Measurements from ENCODE around the gene TPM3. TPM values are rescaled to one million over a fixed set of nuclear protein-coding genes. Genes with fewer than 3 reads are reported as not detected.

Gene TPM3
- total RNA-seq, 1 donor from 2014 or later = 248 TPM

DNA sequence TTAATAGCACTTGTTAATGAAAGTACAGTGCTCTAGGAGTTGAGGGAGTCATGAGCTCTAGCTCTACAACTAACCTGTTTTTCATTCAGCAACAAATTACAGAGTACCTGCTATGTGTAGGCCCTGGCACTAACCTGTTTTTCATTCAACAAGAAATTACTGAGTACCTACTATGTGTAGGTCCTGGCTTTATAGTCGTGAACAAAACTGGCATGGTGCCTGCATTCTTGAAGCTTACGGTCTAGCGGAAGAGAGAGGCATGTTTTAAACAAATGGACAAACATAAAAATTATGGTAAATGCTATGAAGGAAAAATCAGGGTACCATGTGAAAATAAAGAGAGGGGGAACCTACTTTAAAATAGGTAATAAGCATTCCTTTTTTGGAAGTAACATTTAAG, 26.6 kb upstream of the TPM3 start:
- Mint-ChIP-seq H3K36me3 (ENCODE audit: low read depth) (peaks cover 16% of the 10 kb centered on the region), H3K27ac (ENCODE audit: unreplicated experiment) (no peak overlapping the region), H3K9me3 (ENCODE audit: low read depth) (no peaks in the 10 kb centered on the region), H3K4me1 (ENCODE audit: low read depth) (peaks cover 45% of the 10 kb centered on the region), H3K4me3 (ENCODE audit: unreplicated experiment) (peak overlapping the region; percentile 97), H3K27me3 (ENCODE audit: low read depth) (no peaks in the 10 kb centered on the region)
- DNase-seq (ENCODE audit: low spot score) = no peak
- TF ChIP-seq, protein P1, sequence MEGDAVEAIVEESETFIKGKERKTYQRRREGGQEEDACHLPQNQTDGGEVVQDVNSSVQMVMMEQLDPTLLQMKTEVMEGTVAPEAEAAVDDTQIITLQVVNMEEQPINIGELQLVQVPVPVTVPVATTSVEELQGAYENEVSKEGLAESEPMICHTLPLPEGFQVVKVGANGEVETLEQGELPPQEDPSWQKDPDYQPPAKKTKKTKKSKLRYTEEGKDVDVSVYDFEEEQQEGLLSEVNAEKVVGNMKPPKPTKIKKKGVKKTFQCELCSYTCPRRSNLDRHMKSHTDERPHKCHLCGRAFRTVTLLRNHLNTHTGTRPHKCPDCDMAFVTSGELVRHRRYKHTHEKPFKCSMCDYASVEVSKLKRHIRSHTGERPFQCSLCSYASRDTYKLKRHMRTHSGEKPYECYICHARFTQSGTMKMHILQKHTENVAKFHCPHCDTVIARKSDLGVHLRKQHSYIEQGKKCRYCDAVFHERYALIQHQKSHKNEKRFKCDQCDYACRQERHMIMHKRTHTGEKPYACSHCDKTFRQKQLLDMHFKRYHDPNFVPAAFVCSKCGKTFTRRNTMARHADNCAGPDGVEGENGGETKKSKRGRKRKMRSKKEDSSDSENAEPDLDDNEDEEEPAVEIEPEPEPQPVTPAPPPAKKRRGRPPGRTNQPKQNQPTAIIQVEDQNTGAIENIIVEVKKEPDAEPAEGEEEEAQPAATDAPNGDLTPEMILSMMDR (IDR thresholded peaks at IDR 0.05) = no peak

DNA sequence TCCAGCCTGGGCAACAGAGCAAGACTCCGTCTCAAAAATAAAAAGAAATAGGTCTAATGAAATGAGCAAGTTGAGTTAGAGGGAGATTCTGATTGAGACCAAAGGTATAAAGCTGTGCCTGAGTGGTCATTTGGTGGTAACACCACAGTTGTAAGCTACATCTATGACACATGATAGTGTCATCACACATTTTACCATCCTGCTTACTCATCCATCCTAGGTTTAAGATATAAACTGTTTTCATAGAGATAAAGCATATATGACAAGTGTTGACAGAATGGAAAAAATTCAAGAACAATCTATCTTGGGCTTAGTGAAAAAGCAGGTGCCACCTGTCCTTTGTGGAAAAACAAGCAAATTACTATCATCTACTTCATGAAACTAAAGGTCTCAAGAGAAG, 21.4 kb upstream of the TPM3 start:
- TF ChIP-seq, protein P1 (IDR thresholded peaks at IDR 0.05) = no peak
- Mint-ChIP-seq H3K36me3 (ENCODE audit: low read depth) (peaks cover 27% of the 10 kb centered on the region), H3K27me3 (ENCODE audit: low read depth) (no peaks in the 10 kb centered on the region), H3K9me3 (ENCODE audit: low read depth) (no peaks in the 10 kb centered on the region), H3K27ac (ENCODE audit: unreplicated experiment) (no peak overlapping the region), H3K4me1 (ENCODE audit: low read depth) (peaks cover 13% of the 10 kb centered on the region), H3K4me3 (ENCODE audit: unreplicated experiment) (no peak overlapping the region)
- DNase-seq (ENCODE audit: low spot score) = no peak

DNA sequence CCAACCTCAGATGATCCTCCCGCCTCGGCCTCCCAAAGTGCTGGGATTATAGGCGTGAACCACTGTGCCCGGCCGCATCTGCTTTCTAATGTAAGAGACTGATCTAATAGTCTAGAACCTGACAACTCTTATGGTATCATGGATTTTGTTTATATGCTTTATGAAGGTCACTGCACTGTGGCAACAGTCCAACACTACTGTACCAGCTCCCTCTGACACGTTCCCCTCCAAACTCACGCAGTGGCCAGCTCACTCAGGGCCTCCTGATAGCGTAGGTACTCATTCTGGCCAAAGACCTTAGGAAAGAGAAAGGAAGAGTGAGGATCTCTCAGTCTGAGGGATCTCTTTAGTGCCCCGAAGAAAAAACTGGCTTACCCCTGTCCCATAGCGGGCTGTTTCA, 20.2 kb upstream of the TPM3 start:
- DNase-seq (ENCODE audit: low spot score) = no peak
- Mint-ChIP-seq H3K36me3 (ENCODE audit: low read depth) (peaks cover 28% of the 10 kb centered on the region), H3K4me3 (ENCODE audit: unreplicated experiment) (no peak overlapping the region), H3K4me1 (ENCODE audit: low read depth) (peaks cover 3% of the 10 kb centered on the region), H3K27ac (ENCODE audit: unreplicated experiment) (no peak overlapping the region), H3K27me3 (ENCODE audit: low read depth) (no peaks in the 10 kb centered on the region), H3K9me3 (ENCODE audit: low read depth) (no peaks in the 10 kb centered on the region)
- TF ChIP-seq, protein P1 (IDR thresholded peaks at IDR 0.05) = no peak

DNA sequence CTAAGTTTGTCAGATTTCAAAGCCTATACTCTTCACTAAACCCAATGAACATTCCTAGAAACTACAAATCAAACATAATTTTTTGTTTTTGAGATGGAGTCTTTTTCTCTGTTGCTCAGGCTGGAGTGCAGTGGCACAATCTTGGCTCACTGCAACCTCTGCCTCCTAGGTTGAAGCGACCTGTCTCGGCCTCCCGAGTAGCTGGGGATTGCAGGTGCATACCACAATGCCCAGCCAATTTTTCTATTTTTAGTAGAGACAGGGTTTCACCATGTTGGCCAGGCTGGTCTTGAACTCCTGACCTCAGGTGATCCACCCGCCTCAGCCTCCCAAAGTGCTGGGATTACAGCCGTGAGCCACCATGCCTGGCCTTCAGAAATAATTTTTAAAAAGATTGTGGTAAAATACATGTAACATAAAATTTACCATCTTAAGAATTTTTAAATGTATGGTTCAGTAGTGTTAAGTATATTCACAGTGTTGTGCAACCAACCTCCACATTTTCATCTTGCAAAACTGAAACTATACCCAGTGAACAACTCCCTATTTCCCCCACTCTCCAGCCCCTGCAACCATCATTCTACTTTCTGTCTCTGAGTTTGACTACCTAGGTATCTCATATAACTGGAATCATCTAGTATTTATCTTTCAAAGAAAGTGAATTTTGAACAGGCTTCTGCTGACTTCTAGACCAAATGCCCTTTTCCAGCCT, 16.9 kb upstream of the TPM3 start:
- Mint-ChIP-seq H3K4me3 (ENCODE audit: unreplicated experiment) (no peak overlapping the region), H3K36me3 (ENCODE audit: low read depth) (peaks cover 37% of the 10 kb centered on the region), H3K27ac (ENCODE audit: unreplicated experiment) (peak overlapping the region; percentile 59), H3K27me3 (ENCODE audit: low read depth) (no peaks in the 10 kb centered on the region), H3K4me1 (ENCODE audit: low read depth) (no peaks in the 10 kb centered on the region), H3K9me3 (ENCODE audit: low read depth) (no peaks in the 10 kb centered on the region)
- TF ChIP-seq, protein P1 (IDR thresholded peaks at IDR 0.05) = no peak
- no peak for DNase-seq (ENCODE audit: low spot score)

DNA sequence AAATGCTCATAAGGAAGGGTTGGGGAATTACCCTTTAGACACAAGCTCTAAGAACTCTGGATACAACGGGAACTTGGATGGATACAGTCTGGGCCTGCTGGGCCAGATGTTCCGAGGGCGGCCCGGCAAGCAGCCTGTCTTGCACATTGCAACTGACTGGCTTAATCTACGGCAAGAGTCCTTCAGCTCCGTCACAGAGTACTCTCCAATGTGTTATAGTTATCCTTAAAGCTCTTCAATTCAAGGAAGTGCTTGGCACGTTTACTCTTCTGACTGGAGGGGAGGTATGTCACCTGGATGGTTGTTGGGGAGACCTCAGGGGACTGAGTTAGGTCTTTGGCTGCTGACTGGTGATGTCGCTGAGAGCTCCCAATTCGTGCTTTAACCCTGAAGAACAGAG, 15.4 kb upstream of the TPM3 start:
- Mint-ChIP-seq H3K4me3 (ENCODE audit: unreplicated experiment) (no peak overlapping the region), H3K9me3 (ENCODE audit: low read depth) (no peaks in the 10 kb centered on the region), H3K27ac (ENCODE audit: unreplicated experiment) (peak overlapping the region; percentile 3), H3K27me3 (ENCODE audit: low read depth) (no peaks in the 10 kb centered on the region), H3K36me3 (ENCODE audit: low read depth) (peaks cover 28% of the 10 kb centered on the region), H3K4me1 (ENCODE audit: low read depth) (no peaks in the 10 kb centered on the region)
- TF ChIP-seq, protein P1 (IDR thresholded peaks at IDR 0.05) = no peak
- DNase-seq (ENCODE audit: low spot score) = no peak

All from chondrocyte (in vitro differentiated cells).